Fibroblast of pulmonary artery (primary cell): Measurements from ENCODE around the gene SAP25.
A peak's percentile ranks its signal among the peaks of the same experiment; 100 is the strongest.
"Not testable (repeated sequence)": the region's sequence is repeated elsewhere in the genome, so short reads cannot be mapped to it uniquely, and the experiment has no call there.

ENCODE experiments used
- DNase-seq: peaks from one replicate; pipeline ENCODE4 v3.0.0-alpha.2; 2010; ENCODE audit warnings: low read depth
- H3K4me3 ChIP-seq: replicated peaks from 2 replicates; pipeline ENCODE4 v1.5.1; 2011; ENCODE audit warnings: low read depth, mild to moderate bottlenecking, control low read depth, low read length, moderate library complexity
- CTCF ChIP-seq: IDR thresholded peaks from 2 replicates; pipeline ENCODE4 v1.5.1; 2011; ENCODE audit warnings: mild to moderate bottlenecking, control low read depth, low read length, inconsistent platforms; ENCODE audit errors: missing control alignments

SAP25 gene

DNA sequence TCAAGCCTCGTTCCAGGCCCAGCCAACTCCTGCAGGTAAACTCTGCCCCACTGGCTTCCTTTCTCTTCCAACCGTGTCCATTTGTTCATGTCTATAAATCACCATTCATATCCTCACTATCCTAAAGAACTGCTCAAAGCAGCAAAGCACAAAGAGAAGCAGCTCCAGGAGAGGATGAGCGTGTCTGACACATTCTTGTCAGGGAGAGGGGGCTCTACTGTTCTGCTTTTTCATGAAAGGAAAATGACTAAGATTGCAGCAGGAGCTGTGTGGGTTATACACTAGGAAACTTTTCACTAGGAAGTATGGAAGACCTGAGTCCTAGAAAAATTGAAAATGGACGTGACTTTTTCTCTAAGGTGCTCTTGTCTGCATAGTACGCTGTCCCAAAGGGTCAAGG is 18.0 kb downstream of the SAP25 start:
- TF ChIP-seq CTCF = no peak
- no peak for DNase-seq
- H3K4me3 ChIP-seq = no peak overlapping the region

DNA sequence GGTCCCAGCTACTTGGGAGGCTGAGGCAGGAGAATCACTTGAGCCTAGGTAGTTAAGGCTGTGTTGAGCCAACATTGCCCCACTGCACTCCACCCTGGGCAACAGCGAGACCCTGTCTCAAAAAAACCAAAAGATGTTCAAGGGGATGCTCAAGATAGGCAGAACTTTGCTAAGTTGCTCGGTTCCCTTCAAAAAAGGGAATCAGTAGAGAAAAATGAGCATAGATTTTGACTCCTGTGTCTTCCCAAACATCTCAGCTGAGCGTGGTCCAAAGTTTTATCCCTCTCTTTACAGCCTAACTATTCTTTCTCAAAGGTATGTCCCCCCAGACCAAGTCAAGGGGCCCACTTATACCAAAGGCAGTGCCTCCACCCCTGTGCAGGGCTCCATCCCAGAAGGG is 20.7 kb downstream of the SAP25 start:
- DNase-seq = no peak
- no peak overlapping the region for H3K4me3 ChIP-seq
- TF ChIP-seq CTCF = no peak

- no peak overlapping the region for H3K4me3 ChIP-seq
- TF ChIP-seq CTCF = no peak
- DNase-seq = no peak
These were observed 21.2 kb downstream of the SAP25 start for GRCh38 chr7:100552532-100552931.

GRCh38 chr7:100548446-100548845 is 25.3 kb downstream of the SAP25 start:
- not testable (repeated sequence) for H3K4me3 ChIP-seq
- peak; percentile 39 for DNase-seq

DNA sequence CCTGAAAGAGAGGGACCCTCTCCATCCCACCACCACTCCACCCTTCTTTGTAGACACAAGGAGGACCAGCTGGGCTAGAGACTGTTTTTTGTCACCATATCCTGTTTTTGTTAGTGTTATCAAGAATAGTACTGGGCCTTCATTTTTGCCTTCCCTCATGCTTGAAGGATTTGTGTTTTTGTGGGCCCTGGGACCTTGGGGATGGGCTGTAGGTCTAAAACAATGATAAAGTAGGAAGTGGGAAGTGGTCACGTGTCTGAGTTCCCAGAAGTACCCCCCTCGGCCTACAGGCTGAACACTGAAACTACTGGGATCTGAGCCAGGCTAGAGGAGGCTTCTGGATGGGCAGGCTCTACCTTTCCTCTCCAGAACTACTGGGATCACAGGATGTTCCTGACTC is 25.8 kb downstream of the SAP25 start:
- H3K4me3 ChIP-seq = no peak overlapping the region
- peak; percentile 87 for DNase-seq
- peak; percentile 16 for TF ChIP-seq CTCF

DNA sequence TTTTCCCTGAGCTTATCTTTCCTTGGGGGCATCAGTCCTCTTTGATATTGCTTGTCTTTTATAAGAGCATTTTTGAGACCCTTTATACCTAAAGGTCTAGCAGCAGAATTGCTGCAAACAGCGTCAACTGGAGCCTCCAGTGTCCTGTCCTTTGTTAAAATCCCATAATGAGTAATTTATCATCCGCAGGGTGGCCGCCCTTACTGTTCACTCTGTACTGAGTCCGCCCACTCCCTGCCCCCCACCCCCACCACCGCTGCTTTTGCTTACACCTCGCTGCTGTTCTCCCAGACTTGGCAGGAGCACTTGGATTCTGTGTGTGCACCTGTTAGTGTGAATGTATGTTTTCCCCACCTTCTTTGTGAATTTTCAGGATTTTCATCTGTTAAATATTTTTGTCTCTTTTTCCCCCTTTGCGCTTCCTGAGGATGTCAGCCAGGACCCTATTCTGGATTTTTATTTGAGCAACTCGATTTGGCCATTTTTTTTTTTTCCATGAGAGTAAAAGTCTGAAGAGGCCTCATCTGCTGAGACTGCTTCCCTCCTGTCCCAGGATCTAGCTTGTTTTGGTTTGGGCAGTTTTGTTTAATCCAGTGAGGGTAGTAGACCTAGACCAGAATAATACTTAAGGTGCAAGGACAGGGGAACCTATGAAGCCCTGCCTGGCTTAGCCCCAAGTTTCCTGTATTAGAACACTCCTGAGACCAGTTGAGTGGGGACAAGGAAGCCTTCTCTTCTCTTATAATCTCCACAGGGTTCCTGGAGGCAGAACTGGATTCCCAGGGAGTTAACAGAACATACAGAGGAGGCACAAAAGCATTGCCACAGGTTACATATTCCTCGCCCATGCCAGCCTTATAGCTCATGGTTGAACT is 26.5 kb downstream of the SAP25 start:
- H3K4me3 ChIP-seq = no peak overlapping the region
- TF ChIP-seq CTCF = no peak
- DNase-seq = no peak

DNA sequence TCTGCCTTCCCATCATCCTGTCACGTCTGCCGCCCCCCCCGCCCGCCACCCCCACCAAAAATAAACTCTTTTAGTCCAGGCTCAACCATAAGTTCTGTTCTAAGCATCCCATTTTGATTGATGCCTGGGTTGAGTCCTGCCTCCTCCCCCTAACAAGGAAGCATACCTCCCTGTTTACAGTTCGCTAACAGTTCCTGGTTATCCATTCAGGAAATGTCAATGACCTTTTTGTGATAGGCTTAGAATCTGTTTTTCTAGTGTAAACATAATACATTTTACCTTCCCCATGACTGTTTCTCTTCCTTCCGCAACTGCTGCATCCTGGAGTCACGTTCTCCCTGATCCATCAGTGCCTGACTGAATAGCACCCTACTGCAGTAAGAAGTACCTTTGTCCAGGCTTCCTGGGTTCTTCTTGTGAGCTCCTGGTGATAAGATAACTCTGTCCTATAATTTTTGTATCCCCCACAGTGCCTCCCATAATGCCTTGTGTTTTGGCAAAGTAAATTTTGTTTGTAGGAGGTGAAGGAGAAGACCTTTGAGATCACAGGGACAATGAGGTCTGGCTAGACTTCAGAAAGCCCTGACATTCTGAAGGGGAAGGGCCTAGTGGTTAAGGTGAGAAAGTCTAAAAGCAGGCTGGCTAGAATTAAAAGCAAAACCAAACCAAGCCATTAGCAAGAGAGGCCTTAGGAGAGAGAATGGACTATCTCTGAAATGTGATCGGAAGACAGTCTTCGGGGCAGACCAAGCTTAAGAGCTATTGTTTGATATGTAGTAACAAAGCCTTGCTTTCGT is 27.4 kb downstream of the SAP25 start:
- no peak for TF ChIP-seq CTCF
- DNase-seq = no peak
- peak overlapping the region; percentile 13 for H3K4me3 ChIP-seq
